Measurements from ENCODE around the gene FNIP2. TPM values are rescaled to one million over a fixed set of nuclear protein-coding genes. Genes with fewer than 3 reads are reported as not detected.
A peak's percentile ranks its signal among the peaks of the same experiment; 100 is the strongest.
"Not testable (repeated sequence)": the region's sequence is repeated elsewhere in the genome, so short reads cannot be mapped to it uniquely, and the experiment has no call there.

The FNIP2 gene
- total RNA-seq, 2 donors from 2014 or later: 7.7 to 11.5 TPM

- Mint-ChIP-seq H3K4me1 (peaks cover 24% of the 10 kb centered on the region), H3K4me3 (no peak overlapping the region), H3K27ac (no peak overlapping the region), H3K27me3 (no peaks in the 10 kb centered on the region), H3K36me3 (ENCODE audit: low read depth) (no peaks in the 10 kb centered on the region)
- no peaks in the 10 kb centered on the region for H3K9me3 ChIP-seq (ENCODE audit: control insufficient read depth, low read length, poor library complexity, severe bottlenecking)
- DNase-seq (no peak), ATAC-seq (no peak)
Measured at GRCh38 chr4:158805635-158806471, 37.0 kb downstream of the FNIP2 start.

GRCh38 chr4:158807691-158808090, 38.9 kb downstream of the FNIP2 start:
- H3K27ac Mint-ChIP-seq: no peak overlapping the region
- H3K36me3 Mint-ChIP-seq (ENCODE audit: low read depth): no peaks in the 10 kb centered on the region
- no peak overlapping the region for H3K4me3 Mint-ChIP-seq
- no peak for ATAC-seq
- H3K9me3 ChIP-seq (ENCODE audit: control insufficient read depth, low read length, poor library complexity, severe bottlenecking): no peaks in the 10 kb centered on the region
- H3K27me3 Mint-ChIP-seq: no peaks in the 10 kb centered on the region
- no peak for DNase-seq
- H3K4me1 Mint-ChIP-seq: peaks cover 27% of the 10 kb centered on the region

- no peaks in the 10 kb centered on the region for H3K9me3 ChIP-seq (ENCODE audit: control insufficient read depth, low read length, poor library complexity, severe bottlenecking)
- ATAC-seq: no peak
- Mint-ChIP-seq H3K27me3 (no peaks in the 10 kb centered on the region), H3K36me3 (ENCODE audit: low read depth) (no peaks in the 10 kb centered on the region), H3K27ac (peak overlapping the region; percentile 1), H3K4me3 (peak overlapping the region; percentile 2), H3K4me1 (peaks cover 24% of the 10 kb centered on the region)
- no peak for DNase-seq
Measured at GRCh38 chr4:158808399-158808798, 39.6 kb downstream of the FNIP2 start.

GRCh38 chr4:158809208-158809607, 40.4 kb downstream of the FNIP2 start:
- Mint-ChIP-seq H3K27ac (peak overlapping the region; percentile 1), H3K4me1 (peaks cover 27% of the 10 kb centered on the region)
- DNase-seq; H3K36me3 Mint-ChIP-seq (ENCODE audit: low read depth); H3K27me3 Mint-ChIP-seq; H3K4me3 Mint-ChIP-seq; H3K9me3 ChIP-seq (ENCODE audit: control insufficient read depth, low read length, poor library complexity, severe bottlenecking); ATAC-seq: not testable (repeated sequence)

GRCh38 chr4:158809611-158810486, 41.0 kb downstream of the FNIP2 start:
- no peaks in the 10 kb centered on the region for H3K27me3 Mint-ChIP-seq
- ATAC-seq (peak; percentile 81), DNase-seq (no peak)
- no peaks in the 10 kb centered on the region for H3K9me3 ChIP-seq (ENCODE audit: control insufficient read depth, low read length, poor library complexity, severe bottlenecking)
- peak overlapping the region; percentile 90 for H3K27ac Mint-ChIP-seq
- no peaks in the 10 kb centered on the region for H3K36me3 Mint-ChIP-seq (ENCODE audit: low read depth)
- H3K4me3 Mint-ChIP-seq: peak overlapping the region; percentile 83
- H3K4me1 Mint-ChIP-seq: peaks cover 27% of the 10 kb centered on the region

- H3K4me1 Mint-ChIP-seq: peaks cover 27% of the 10 kb centered on the region
- H3K27me3 Mint-ChIP-seq: no peaks in the 10 kb centered on the region
- no peaks in the 10 kb centered on the region for H3K36me3 Mint-ChIP-seq (ENCODE audit: low read depth)
- no peaks in the 10 kb centered on the region for H3K9me3 ChIP-seq (ENCODE audit: control insufficient read depth, low read length, poor library complexity, severe bottlenecking)
- peak overlapping the region; percentile 83 for H3K4me3 Mint-ChIP-seq
- ATAC-seq (peak; percentile 13), DNase-seq (no peak)
- H3K27ac Mint-ChIP-seq: peak overlapping the region; percentile 90
Measured at GRCh38 chr4:158810487-158811215, 41.8 kb downstream of the FNIP2 start.

GRCh38 chr4:158811216-158811540, 42.4 kb downstream of the FNIP2 start:
- ATAC-seq (no peak), DNase-seq (no peak)

GRCh38 chr4:158811704-158812103, 42.9 kb downstream of the FNIP2 start:
- Mint-ChIP-seq H3K36me3 (ENCODE audit: low read depth) (no peaks in the 10 kb centered on the region), H3K27ac (no peak overlapping the region), H3K4me3 (no peak overlapping the region), H3K4me1 (peaks cover 27% of the 10 kb centered on the region), H3K27me3 (no peaks in the 10 kb centered on the region)
- peak; percentile 47 for ATAC-seq
- DNase-seq: no peak
- no peaks in the 10 kb centered on the region for H3K9me3 ChIP-seq (ENCODE audit: control insufficient read depth, low read length, poor library complexity, severe bottlenecking)

More at GRCh38 chr4:158811216-158811540, 42.4 kb downstream of the FNIP2 start:
- Mint-ChIP-seq H3K36me3 (ENCODE audit: low read depth) (no peaks in the 10 kb centered on the region), H3K4me1 (peaks cover 27% of the 10 kb centered on the region), H3K27ac (no peak overlapping the region), H3K27me3 (no peaks in the 10 kb centered on the region), H3K4me3 (no peak overlapping the region)
- H3K9me3 ChIP-seq (ENCODE audit: control insufficient read depth, low read length, poor library complexity, severe bottlenecking): no peaks in the 10 kb centered on the region

- ATAC-seq: no peak
- Mint-ChIP-seq H3K36me3 (ENCODE audit: low read depth) (no peaks in the 10 kb centered on the region), H3K27me3 (no peaks in the 10 kb centered on the region), H3K4me1 (peaks cover 31% of the 10 kb centered on the region), H3K4me3 (no peak overlapping the region), H3K27ac (no peak overlapping the region)
- DNase-seq: no peak
- no peaks in the 10 kb centered on the region for H3K9me3 ChIP-seq (ENCODE audit: control insufficient read depth, low read length, poor library complexity, severe bottlenecking)
Measured at GRCh38 chr4:158812133-158812532, 43.3 kb downstream of the FNIP2 start.

- Mint-ChIP-seq H3K27me3 (no peaks in the 10 kb centered on the region), H3K4me1 (peaks cover 33% of the 10 kb centered on the region), H3K36me3 (ENCODE audit: low read depth) (no peaks in the 10 kb centered on the region), H3K27ac (no peak overlapping the region), H3K4me3 (no peak overlapping the region)
- ATAC-seq: no peak
- DNase-seq: no peak
- H3K9me3 ChIP-seq (ENCODE audit: control insufficient read depth, low read length, poor library complexity, severe bottlenecking): no peaks in the 10 kb centered on the region
Measured at GRCh38 chr4:158812543-158812942, 43.7 kb downstream of the FNIP2 start.

- H3K4me3 Mint-ChIP-seq: no peak overlapping the region
- no peak for DNase-seq
- H3K36me3 Mint-ChIP-seq (ENCODE audit: low read depth): no peaks in the 10 kb centered on the region
- no peaks in the 10 kb centered on the region for H3K27me3 Mint-ChIP-seq
- no peak for ATAC-seq
- no peaks in the 10 kb centered on the region for H3K9me3 ChIP-seq (ENCODE audit: control insufficient read depth, low read length, poor library complexity, severe bottlenecking)
- H3K4me1 Mint-ChIP-seq: peaks cover 39% of the 10 kb centered on the region
- H3K27ac Mint-ChIP-seq: no peak overlapping the region
Measured at GRCh38 chr4:158813113-158813512, 44.3 kb downstream of the FNIP2 start.

- no peak overlapping the region for H3K4me3 Mint-ChIP-seq
- no peaks in the 10 kb centered on the region for H3K36me3 Mint-ChIP-seq (ENCODE audit: low read depth)
- H3K27me3 Mint-ChIP-seq: no peaks in the 10 kb centered on the region
- H3K4me1 Mint-ChIP-seq: peaks cover 36% of the 10 kb centered on the region
- no peak overlapping the region for H3K27ac Mint-ChIP-seq
- DNase-seq (no peak), ATAC-seq (no peak)
- H3K9me3 ChIP-seq (ENCODE audit: control insufficient read depth, low read length, poor library complexity, severe bottlenecking): no peaks in the 10 kb centered on the region
Measured at GRCh38 chr4:158814207-158814606, 45.4 kb downstream of the FNIP2 start.
